ENCODE data around the gene TMC1.

TMC1 gene

GRCh38 chr9:72576087-72576486, 54.7 kb downstream of the TMC1 start:
- DNase-seq, result no peak

- DNase-seq, result no peak
These were observed 55.9 kb downstream of the TMC1 start for GRCh38 chr9:72577212-72577753.

GRCh38 chr9:72579190-72579589, 57.8 kb downstream of the TMC1 start:
- DNase-seq, result no peak

- DNase-seq, result no peak
These were observed 58.6 kb downstream of the TMC1 start for GRCh38 chr9:72579880-72580550.

GRCh38 chr9:72581694-72582093, 60.3 kb downstream of the TMC1 start:
- DNase-seq, result no peak

- no peak for DNase-seq
These were observed 62.0 kb downstream of the TMC1 start for GRCh38 chr9:72583370-72583769.

- DNase-seq, result peak; percentile 33 to 35
These were observed 65.2 kb downstream of the TMC1 start for GRCh38 chr9:72586388-72587130.

GRCh38 chr9:72588336-72588735, 66.9 kb downstream of the TMC1 start:
- no peak for DNase-seq

- DNase-seq, result no peak
These were observed 68.5 kb downstream of the TMC1 start for GRCh38 chr9:72589667-72590521.

GRCh38 chr9:72590824-72591223, 69.4 kb downstream of the TMC1 start:
- no peak for DNase-seq

- peak; percentile 30 to 31 for DNase-seq
These were observed 71.3 kb downstream of the TMC1 start for GRCh38 chr9:72592502-72593403.

- DNase-seq, result no peak
These were observed 75.2 kb downstream of the TMC1 start for GRCh38 chr9:72596451-72597180.

GRCh38 chr9:72597181-72597517, 75.7 kb downstream of the TMC1 start:
- no peak for DNase-seq

GRCh38 chr9:72597601-72598000, 76.2 kb downstream of the TMC1 start:
- DNase-seq, result no peak

GRCh38 chr9:72598639-72599038, 77.2 kb downstream of the TMC1 start:
- no peak for DNase-seq

- DNase-seq, result no peak
These were observed 78.6 kb downstream of the TMC1 start for GRCh38 chr9:72599874-72600534.

- no peak for DNase-seq
These were observed 79.3 kb downstream of the TMC1 start for GRCh38 chr9:72600671-72601070.

GRCh38 chr9:72601615-72602014, 80.2 kb downstream of the TMC1 start:
- DNase-seq, result no peak

- DNase-seq, result no peak
These were observed 91.0 kb downstream of the TMC1 start for GRCh38 chr9:72612449-72612848.

GRCh38 chr9:72614067-72614466, 92.7 kb downstream of the TMC1 start:
- DNase-seq, result no peak

GRCh38 chr9:72615931-72616330, 94.5 kb downstream of the TMC1 start:
- DNase-seq, result no peak

All from activated CD4-positive, alpha-beta T cell treated with anti-CD3 and anti-CD28 coated beads for 4 hours (primary cell).